H1 (cell line): ENCODE measurements around the gene LRRC56. TPM values are rescaled to one million over a fixed set of nuclear protein-coding genes. Genes with fewer than 3 reads are reported as not detected.

Source experiments
- CTCF ChIA-PET: fragments of 300-600 bp; sonication (Branson Sonifier 250); formaldehyde crosslinking; loops from one replicate; lab custom pipeline; 2021; ENCODE audit not compliant: partially characterized antibody; lab: Charles Lee
- POLR2A ChIA-PET: fragments of 300-600 bp; sonication (Branson Sonifier 250); formaldehyde crosslinking; loops from one replicate; lab custom pipeline; 2021; ENCODE audit warnings: inconsistent platforms; ENCODE audit not compliant: partially characterized antibody; lab: Charles Lee
- DNase-seq, 2 experiments: peaks; one replicate each; pipeline versions ENCODE4 v3.0.0 to v3.0.0-alpha.2; 2010 to 2022; ENCODE audit warnings: low spot score in 2 of 2, low read depth in 1 of 2, mixed read lengths in 1 of 2
- FAIRE-seq: peaks from 2 replicates; lab custom pipeline; 2011; peaks lifted over from hg19 to GRCh38; lab: Jason Lieb, UNC
- H2AFZ ChIP-seq: 2 replicates; pipeline ENCODE4 v1.8.1; 2012; ENCODE audit warnings: low read length, inconsistent platforms
- H2AK5ac ChIP-seq: 2 replicates; pipeline ENCODE4 v1.6.1; 2013; ENCODE audit warnings: low read depth, low read length
- H2BK120ac ChIP-seq: replicated peaks from 2 replicates; pipeline ENCODE3; 2013; ENCODE audit warnings: low read depth, low read length, inconsistent platforms
- H2BK12ac ChIP-seq: 2 replicates; pipeline ENCODE4 v1.6.1; 2013; ENCODE audit warnings: low read depth, low read length
- H2BK15ac ChIP-seq: 2 replicates; pipeline ENCODE4 v1.6.1; 2013; ENCODE audit warnings: low read length
- H2BK20ac ChIP-seq: 2 replicates; pipeline ENCODE4 v1.6.1; 2013; ENCODE audit warnings: low read length
- H2BK5ac ChIP-seq: 2 replicates; pipeline ENCODE4 v1.6.1; 2013; ENCODE audit warnings: low read depth, low read length
- H3K14ac ChIP-seq: 2 replicates; pipeline ENCODE4 v1.6.1; 2013; ENCODE audit warnings: inconsistent platforms; ENCODE audit not compliant: insufficient read length
- H3K18ac ChIP-seq: 2 replicates; pipeline ENCODE4 v1.6.1; 2013; ENCODE audit warnings: low read length; ENCODE audit errors: extremely low read depth
- H3K23ac ChIP-seq: 2 replicates; pipeline ENCODE4 v1.6.1; 2013; ENCODE audit warnings: inconsistent platforms; ENCODE audit not compliant: insufficient read length
- H3K23me2 ChIP-seq: 2 replicates; pipeline ENCODE4 v1.6.1; 2013; ENCODE audit warnings: low read depth, low read length
- H3K27ac ChIP-seq: 2 replicates; pipeline ENCODE4 v1.6.1; 2011; ENCODE audit warnings: low read depth, low read length, inconsistent platforms
- H3K27me3 ChIP-seq, 4 experiments: replicated peaks in 1 of 4; 1 replicate in 1 of 4; 2 replicates in 3 of 4; pipeline versions ENCODE4 v1.6.1 to v1.8.1; 2011 to 2013; ENCODE audit warnings: low read length in 3 of 4, mild to moderate bottlenecking in 3 of 4, inconsistent platforms in 2 of 4, mixed read lengths in 2 of 4, moderate library complexity in 1 of 4; ENCODE audit not compliant: control insufficient read depth in 3 of 4, insufficient read depth in 3 of 4; ENCODE audit errors: extremely low read depth in 1 of 4
- H3K36me3 ChIP-seq, 4 experiments: 2 replicates each; pipeline versions ENCODE4 v1.6.1 to v1.8.1; 2011 to 2013; ENCODE audit warnings: mild to moderate bottlenecking in 4 of 4, low read length in 3 of 4, moderate library complexity in 2 of 4, control low read depth in 1 of 4, inconsistent platforms in 1 of 4; ENCODE audit not compliant: insufficient read depth in 4 of 4, control insufficient read depth in 2 of 4
- H3K4ac ChIP-seq: replicated peaks from 2 replicates; pipeline ENCODE3; 2013; ENCODE audit warnings: low read length, low read depth, mixed read lengths, inconsistent platforms; ENCODE audit not compliant: insufficient read length
- H3K4me1 ChIP-seq, 4 experiments: replicated peaks in 1 of 4; 1 replicate in 1 of 4; 2 replicates in 3 of 4; pipeline versions ENCODE4 v1.6.1 to v1.8.1; 2011 to 2013; ENCODE audit warnings: low read length in 3 of 4, inconsistent platforms in 2 of 4, mixed read lengths in 1 of 4; ENCODE audit not compliant: insufficient read depth in 4 of 4, control insufficient read depth in 3 of 4
- H3K4me2 ChIP-seq, 2 experiments: 2 replicates each; pipeline versions ENCODE4 v1.6.1 to v1.8.1; 2011 to 2013; ENCODE audit warnings: low read depth in 2 of 2, low read length in 2 of 2, control low read depth in 1 of 2, inconsistent platforms in 1 of 2, mild to moderate bottlenecking in 1 of 2; ENCODE audit not compliant: insufficient read depth in 1 of 2
- H3K4me3 ChIP-seq, 4 experiments: fragments of 200-600, 300-600 bp in 1 of 4; sonication (generic), shearing (Covaris generic), sonication (Bioruptor Twin) in 1 of 4; 2 replicates each; pipeline versions ENCODE4 v1.5.1 to v1.8.1; 2011 to 2016; ENCODE audit warnings: low read length in 4 of 4, low read depth in 3 of 4, control low read depth in 2 of 4, inconsistent platforms in 2 of 4, mild to moderate bottlenecking in 2 of 4, mixed read lengths in 1 of 4, moderate library complexity in 1 of 4; ENCODE audit not compliant: insufficient read depth in 2 of 4; ENCODE audit errors: extremely low read depth in 1 of 4
- H3K56ac ChIP-seq: replicated peaks from 2 replicates; pipeline ENCODE3; 2013; ENCODE audit warnings: low read depth, mild to moderate bottlenecking, mixed read lengths, low read length, inconsistent platforms; ENCODE audit not compliant: insufficient read length
- H3K79me1 ChIP-seq: 2 replicates; pipeline ENCODE4 v1.6.1; 2013; ENCODE audit warnings: low read depth, low read length, control low read depth
- H3K79me2 ChIP-seq, 2 experiments: 2 replicates each; pipeline versions ENCODE4 v1.6.1 to v1.8.1; 2012 to 2013; ENCODE audit warnings: low read length in 2 of 2, mild to moderate bottlenecking in 2 of 2, inconsistent platforms in 1 of 2; ENCODE audit not compliant: insufficient read depth in 2 of 2, control insufficient read depth in 1 of 2
- H3K9ac ChIP-seq, 4 experiments: replicated peaks in 1 of 4; 1 replicate in 1 of 4; 2 replicates in 3 of 4; pipeline versions ENCODE4 v1.6.1 to v1.8.1; 2011 to 2013; ENCODE audit warnings: low read depth in 3 of 4, low read length in 3 of 4, control low read depth in 2 of 4, mild to moderate bottlenecking in 2 of 4, moderate library complexity in 2 of 4, inconsistent platforms in 1 of 4; ENCODE audit errors: extremely low read depth in 1 of 4
- H3K9me3 ChIP-seq, 2 experiments: 2 replicates each; pipeline versions ENCODE4 v1.6.1 to v1.8.1; 2012 to 2013; ENCODE audit warnings: mild to moderate bottlenecking in 2 of 2, moderate library complexity in 2 of 2, control low read depth in 1 of 2, inconsistent platforms in 1 of 2, low read depth in 1 of 2, low read length in 1 of 2, mixed read lengths in 1 of 2; ENCODE audit not compliant: insufficient read depth in 2 of 2
- H4K20me1 ChIP-seq, 2 experiments: replicated peaks in 1 of 2; 2 replicates each; pipeline versions ENCODE3 to v1.8.1; 2011 to 2013; ENCODE audit warnings: inconsistent platforms in 2 of 2, low read length in 2 of 2, mild to moderate bottlenecking in 1 of 2; ENCODE audit not compliant: insufficient read depth in 2 of 2, control insufficient read depth in 1 of 2
- H4K5ac ChIP-seq: 2 replicates; pipeline ENCODE4 v1.6.1; 2013; ENCODE audit warnings: low read length, low read depth, mixed read lengths, inconsistent platforms; ENCODE audit not compliant: insufficient read length
- H4K8ac ChIP-seq: 2 replicates; pipeline ENCODE4 v1.8.0; 2013; ENCODE audit warnings: mild to moderate bottlenecking, moderate library complexity, low read length, inconsistent platforms; ENCODE audit not compliant: insufficient read depth; ENCODE audit errors: extremely low read depth
- H4K91ac ChIP-seq: replicated peaks from 2 replicates; pipeline ENCODE3; 2013; ENCODE audit warnings: low read length, mixed read lengths, inconsistent platforms; ENCODE audit not compliant: insufficient read length
- CBX5 ChIP-seq: fragments of 300-800, 300-1000 bp; sonication (generic); IDR thresholded peaks from 2 replicates; pipeline ENCODE4 v1.7.1; 2016; ENCODE audit warnings: antibody characterized with exemption, low read length, low read depth
- CEBPB ChIP-seq: IDR thresholded peaks from 2 replicates; pipeline ENCODE4 v1.6.1; 2012; ENCODE audit warnings: low read depth, low read length
- CTBP2 ChIP-seq: IDR thresholded peaks from 2 replicates; pipeline ENCODE4 v1.7.0; 2011; ENCODE audit warnings: borderline replicate concordance, mild to moderate bottlenecking, moderate library complexity, mixed read lengths, low read length; ENCODE audit not compliant: insufficient read depth, insufficient read length
- EGR1 ChIP-seq: IDR thresholded peaks from 2 replicates; pipeline ENCODE4 v1.6.1; 2011; ENCODE audit warnings: low read depth, low read length, borderline replicate concordance
- JUND ChIP-seq: IDR thresholded peaks from 2 replicates; pipeline ENCODE4 v1.6.1; 2011; ENCODE audit warnings: mild to moderate bottlenecking, improper control_type of control experiment, low read length
- RFX5 ChIP-seq: IDR thresholded peaks from 2 replicates; pipeline ENCODE4 v1.6.1; 2011; ENCODE audit warnings: low read depth, low read length, improper control_type of control experiment, borderline replicate concordance
- SIN3A ChIP-seq, 2 experiments: IDR thresholded peaks in 1 of 2; conservative IDR thresholded peaks in 1 of 2; 2 replicates each; pipeline ENCODE4 v1.6.1; 2011 to 2012; ENCODE audit warnings: low read length in 2 of 2, improper control_type of control experiment in 1 of 2, low read depth in 1 of 2, mild to moderate bottlenecking in 1 of 2
- TAF1 ChIP-seq: IDR thresholded peaks from 2 replicates; pipeline ENCODE4 v1.6.1; 2011; ENCODE audit warnings: mild to moderate bottlenecking, low read depth, low read length
- TAF7 ChIP-seq: optimal IDR thresholded peaks from 2 replicates; pipeline ENCODE3; 2011; ENCODE audit warnings: low read depth, mild to moderate bottlenecking, inconsistent platforms, low read length, moderate library complexity, borderline replicate concordance
- YY1 ChIP-seq: IDR thresholded peaks from 2 replicates; pipeline ENCODE4 v1.6.1; 2011; ENCODE audit warnings: low read depth, mild to moderate bottlenecking, low read length
- WGBS, 2 experiments: shearing (Covaris generic) in 1 of 2; methylation state at CpG; one replicate each; pipeline versions ENCODE4 v1.1.6 to v1.1.7; 2013 to 2015; ENCODE audit warnings: low lambda C conversion rate in 2 of 2, mixed read lengths in 2 of 2, inconsistent platforms in 1 of 2, low coverage in 1 of 2, missing lambda C conversion rate in 1 of 2; ENCODE audit not compliant: insufficient replicate concordance in 2 of 2, insufficient coverage in 1 of 2, insufficient read length in 1 of 2; ENCODE audit errors: extremely low coverage in 1 of 2, missing lambda C conversion rate in 1 of 2; 5-methylcytosine and 5-hydroxymethylcytosine counted together
- polyA plus RNA-seq, 7 experiments: library from polyadenylated mRNA; depleted of rRNA in 3 of 7; stranded (reverse) in 5 of 7; unstranded in 2 of 7; fragments of >200 nt in 5 of 7; fragments of 200-250 nt in 2 of 7; gene quantifications; 1 replicate in 5 of 7; 2 replicates in 1 of 7; 4 replicates in 1 of 7; pipeline versions ENCODE4 v1.2.1 to v1.2.3, GENCODE V29; 2011 to 2013; ENCODE audit warnings: missing spikeins in 2 of 7, mixed read lengths in 2 of 7
- total RNA-seq: library from RNA; stranded (reverse); fragmentation: NEBNext Ultra II Directional; extraction: Animal tissue kit (Norgen Biotek cat#: 25700); gene quantifications from 2 replicates; pipeline ENCODE4 v1.2.1, GENCODE V29; 2021

LRRC56 gene
- total and polyA plus RNA-seq, 2 of the 8 experiments (the other 6 are each of a cell fraction or from before 2014, with no cell fraction given): 0.94 to 1.9 TPM

- no peak overlapping the region for H2BK120ac ChIP-seq
- H4K91ac ChIP-seq: no peak overlapping the region
- H3K4me2 ChIP-seq: no peak overlapping the region
- no peak overlapping the region for H2AK5ac ChIP-seq
- peaks cover 25 to 48% (median 45%) of the 10 kb centered on the region in 4 experiments; a peak in 7 of 8 replicates for H3K36me3 ChIP-seq
- no peaks in the 10 kb centered on the region for H3K27me3 ChIP-seq
- H3K79me2 ChIP-seq: peaks cover 0 to 16% of the 10 kb centered on the region in 2 experiments; a peak in 2 of 4 replicates
- H3K23ac ChIP-seq: no peak overlapping the region
- no peak for TF ChIP-seq CEBPB
- TF ChIP-seq YY1: no peak
- no peak for TF ChIP-seq TAF1
- no peak for TF ChIP-seq RFX5
- no peak for TF ChIP-seq JUND
- TF ChIP-seq EGR1: no peak
- no peak for TF ChIP-seq TAF7
- no peak for TF ChIP-seq CBX5
- TF ChIP-seq SIN3A (conservative IDR thresholded peaks at IDR 0.05 in 1 of 2, IDR thresholded peaks at IDR 0.05 in 1 of 2; ENCODE audit: low read depth in 1 of 2, low read length in 2 of 2): no peak
- TF ChIP-seq CTBP2: no peak
- TF ChIP-seq, all 59 proteins: peak for 0
- no peak overlapping the region; the same call in 1 of the 2 replicates for H4K8ac ChIP-seq
- WGBS, 2 experiments: 93% methylated on average over 27 of the region's 32 CpGs; no CpG with 5 or more reads in 1 of the 2 experiments
- no peak overlapping the region for H3K27ac ChIP-seq
- no peak overlapping the region for H3K14ac ChIP-seq
- H3K4ac ChIP-seq: no peak overlapping the region
- H4K20me1 ChIP-seq: peaks cover 19 to 26% of the 10 kb centered on the region in 2 experiments
- H3K4me1 ChIP-seq: no peaks in the 10 kb centered on the region
- H3K9me3 ChIP-seq: no peaks in the 10 kb centered on the region
- peaks cover 11% of the 10 kb centered on the region for H3K79me1 ChIP-seq
- no peak overlapping the region for H2BK15ac ChIP-seq
- no peak overlapping the region for H3K18ac ChIP-seq
- ChIA-PET POLR2A (no interaction called here), CTCF (interaction anchor here (1.1 to 1.3 kb wide), 2 partner anchors 17 to 197 kb away, joined by 3 read pairs; no protein-coding TSS in a partner anchor)
- H2BK5ac ChIP-seq: no peak overlapping the region
- H2AFZ ChIP-seq: no peak overlapping the region
- no peak overlapping the region for H3K56ac ChIP-seq
- no peaks in the 10 kb centered on the region for H3K23me2 ChIP-seq
- no peak for DNase-seq
- no peak overlapping the region for H2BK12ac ChIP-seq
- FAIRE-seq: no peak
- no peak overlapping the region for H3K4me3 ChIP-seq
- no peak overlapping the region for H4K5ac ChIP-seq
- H3K9ac ChIP-seq: no peak overlapping the region
- H2BK20ac ChIP-seq: no peak overlapping the region
Measured at GRCh38 chr11:586376-587316, 49.3 kb downstream of the LRRC56 start.
